Osteoblast (primary cell): Measurements from ENCODE around the gene IRF9. TPM values are rescaled to one million over a fixed set of nuclear protein-coding genes. Genes with fewer than 3 reads are reported as not detected.
"Not testable (repeated sequence)": the region's sequence is repeated elsewhere in the genome, so short reads cannot be mapped to it uniquely, and the experiment has no call there.

ENCODE experiments used
- DNase-seq: peaks from one replicate; pipeline ENCODE4 v3.0.0; 2011; ENCODE audit warnings: low spot score, mixed read lengths; ENCODE audit not compliant: insufficient read length; ENCODE audit errors: missing footprints
- H2AFZ ChIP-seq: 2 replicates; pipeline ENCODE4 v1.6.0; 2011; ENCODE audit warnings: mild to moderate bottlenecking, low read length
- H3K27ac ChIP-seq: 2 replicates; pipeline ENCODE4 v1.5.1; 2011; ENCODE audit warnings: mild to moderate bottlenecking, low read depth, low read length, moderate library complexity
- H3K27me3 ChIP-seq: 2 replicates; pipeline ENCODE4 v1.6.0; 2012; ENCODE audit warnings: mild to moderate bottlenecking, control low read depth, inconsistent platforms, low read length, moderate library complexity; ENCODE audit not compliant: insufficient read depth
- H3K36me3 ChIP-seq: 2 replicates; pipeline ENCODE4 v1.5.1; 2011; ENCODE audit warnings: mild to moderate bottlenecking, low read length, control low read depth, moderate library complexity; ENCODE audit not compliant: insufficient read depth
- H3K4me1 ChIP-seq: 2 replicates; pipeline ENCODE4 v1.5.1; 2011; ENCODE audit warnings: mild to moderate bottlenecking, low read length, control low read depth, moderate library complexity; ENCODE audit not compliant: insufficient read depth
- H3K4me2 ChIP-seq: 2 replicates; pipeline ENCODE4 v1.6.0; 2011; ENCODE audit warnings: mild to moderate bottlenecking, low read length; ENCODE audit not compliant: insufficient read depth
- H3K4me3 ChIP-seq: fragments of 200-600 bp; sonication (generic); 3 replicates; pipeline ENCODE4 v1.5.1; 2012; ENCODE audit warnings: mild to moderate bottlenecking, low read length, inconsistent platforms; ENCODE audit not compliant: insufficient read depth
- H3K79me2 ChIP-seq: 2 replicates; pipeline ENCODE4 v1.6.0; 2012; ENCODE audit warnings: mild to moderate bottlenecking, low read length, control low read depth, inconsistent platforms; ENCODE audit not compliant: insufficient read depth
- H3K9me3 ChIP-seq: 2 replicates; pipeline ENCODE4 v1.5.1; 2011; ENCODE audit warnings: low read depth, low read length, control low read depth
- H4K20me1 ChIP-seq: 2 replicates; pipeline ENCODE4 v1.6.0; 2012; ENCODE audit warnings: mild to moderate bottlenecking, low read length, control low read depth; ENCODE audit not compliant: insufficient read depth
- total RNA-seq: library from RNA; depleted of rRNA; stranded (reverse); fragments of >200 nt; gene quantifications from 2 replicates; pipeline ENCODE4 v1.2.3, GENCODE V29; 2012
- TF ChIP-seq, protein P1 (sequence below): IDR thresholded peaks from 2 replicates; pipeline ENCODE4 v1.5.1; 2011; ENCODE audit warnings: mild to moderate bottlenecking, low read depth, low read length, moderate library complexity; ENCODE audit errors: extremely low read depth

The IRF9 gene
- total RNA-seq, 1 donor, result 117 TPM

DNA sequence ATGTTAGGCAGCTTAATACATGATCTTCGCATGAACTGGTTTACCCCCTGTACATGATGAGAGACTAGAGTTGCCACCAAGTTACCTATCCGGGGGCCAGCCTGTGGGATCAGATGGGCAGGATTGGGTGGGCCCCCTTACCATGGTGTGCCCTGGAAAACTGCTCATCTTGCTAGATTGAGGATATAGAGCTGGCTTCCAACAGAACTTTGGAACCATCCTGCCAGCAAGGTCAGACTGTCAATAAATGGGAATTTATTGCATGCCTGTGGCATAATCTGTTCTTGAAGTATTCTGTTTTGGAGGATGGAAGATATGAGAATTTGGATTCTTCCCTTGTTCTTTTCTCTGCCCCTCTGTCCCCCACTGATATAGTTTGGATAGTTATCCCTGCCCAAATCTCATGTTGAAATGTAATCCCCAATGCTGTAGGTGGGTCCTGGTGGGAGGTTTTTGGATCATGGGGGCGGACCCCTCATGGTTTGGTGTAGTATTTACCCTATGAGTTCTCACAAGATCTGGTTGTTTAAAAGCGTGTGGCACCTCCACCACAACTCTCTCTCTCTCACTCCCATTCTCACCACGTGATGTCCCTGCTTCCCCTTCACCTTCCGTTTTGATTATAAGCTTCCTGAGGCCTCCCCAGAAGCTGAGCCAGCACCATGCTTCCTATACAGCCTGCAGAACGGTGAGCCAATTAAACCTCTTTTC is 37.9 kb downstream of the IRF9 start:
- Histone ChIP-seq H3K4me2 (no peak overlapping the region), H3K27me3 (no peaks in the 10 kb centered on the region), H3K27ac (no peak overlapping the region), H2AFZ (no peak overlapping the region), H3K36me3 (peaks cover 15% of the 10 kb centered on the region), H3K4me3 (no peak overlapping the region), H3K79me2 (peaks cover 43% of the 10 kb centered on the region), H4K20me1 (no peaks in the 10 kb centered on the region), H3K9me3 (no peaks in the 10 kb centered on the region), H3K4me1 (peaks cover 19% of the 10 kb centered on the region)
- TF ChIP-seq, protein P1, sequence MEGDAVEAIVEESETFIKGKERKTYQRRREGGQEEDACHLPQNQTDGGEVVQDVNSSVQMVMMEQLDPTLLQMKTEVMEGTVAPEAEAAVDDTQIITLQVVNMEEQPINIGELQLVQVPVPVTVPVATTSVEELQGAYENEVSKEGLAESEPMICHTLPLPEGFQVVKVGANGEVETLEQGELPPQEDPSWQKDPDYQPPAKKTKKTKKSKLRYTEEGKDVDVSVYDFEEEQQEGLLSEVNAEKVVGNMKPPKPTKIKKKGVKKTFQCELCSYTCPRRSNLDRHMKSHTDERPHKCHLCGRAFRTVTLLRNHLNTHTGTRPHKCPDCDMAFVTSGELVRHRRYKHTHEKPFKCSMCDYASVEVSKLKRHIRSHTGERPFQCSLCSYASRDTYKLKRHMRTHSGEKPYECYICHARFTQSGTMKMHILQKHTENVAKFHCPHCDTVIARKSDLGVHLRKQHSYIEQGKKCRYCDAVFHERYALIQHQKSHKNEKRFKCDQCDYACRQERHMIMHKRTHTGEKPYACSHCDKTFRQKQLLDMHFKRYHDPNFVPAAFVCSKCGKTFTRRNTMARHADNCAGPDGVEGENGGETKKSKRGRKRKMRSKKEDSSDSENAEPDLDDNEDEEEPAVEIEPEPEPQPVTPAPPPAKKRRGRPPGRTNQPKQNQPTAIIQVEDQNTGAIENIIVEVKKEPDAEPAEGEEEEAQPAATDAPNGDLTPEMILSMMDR, result no peak
- DNase-seq, result peak; percentile 38

DNA sequence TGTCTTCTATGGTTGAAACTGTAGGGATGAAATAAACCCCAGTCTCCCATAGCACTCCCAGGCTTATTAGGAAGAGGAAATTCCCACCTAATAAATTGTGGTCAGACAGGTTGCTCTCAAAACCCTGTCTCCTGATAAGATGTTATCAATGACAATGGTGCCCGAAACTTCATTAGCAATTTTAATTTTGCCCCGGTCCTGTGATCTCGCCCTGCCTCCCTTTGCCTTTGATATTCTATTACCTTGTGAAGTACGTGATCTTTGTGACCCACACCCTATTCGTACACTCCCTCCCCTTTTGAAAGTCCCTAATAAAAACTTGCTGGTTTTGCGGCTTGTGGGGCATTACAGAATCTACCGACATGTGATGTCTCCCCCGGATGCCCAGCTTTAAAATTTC is 41.5 kb downstream of the IRF9 start:
- not testable (repeated sequence) for H3K27ac ChIP-seq, H4K20me1 ChIP-seq, H3K4me3 ChIP-seq, H3K27me3 ChIP-seq, H3K4me2 ChIP-seq, H2AFZ ChIP-seq, H3K4me1 ChIP-seq, DNase-seq, H3K9me3 ChIP-seq
- H3K36me3 ChIP-seq, result peaks cover 40% of the 10 kb centered on the region
- peaks cover 17% of the 10 kb centered on the region for H3K79me2 ChIP-seq

DNA sequence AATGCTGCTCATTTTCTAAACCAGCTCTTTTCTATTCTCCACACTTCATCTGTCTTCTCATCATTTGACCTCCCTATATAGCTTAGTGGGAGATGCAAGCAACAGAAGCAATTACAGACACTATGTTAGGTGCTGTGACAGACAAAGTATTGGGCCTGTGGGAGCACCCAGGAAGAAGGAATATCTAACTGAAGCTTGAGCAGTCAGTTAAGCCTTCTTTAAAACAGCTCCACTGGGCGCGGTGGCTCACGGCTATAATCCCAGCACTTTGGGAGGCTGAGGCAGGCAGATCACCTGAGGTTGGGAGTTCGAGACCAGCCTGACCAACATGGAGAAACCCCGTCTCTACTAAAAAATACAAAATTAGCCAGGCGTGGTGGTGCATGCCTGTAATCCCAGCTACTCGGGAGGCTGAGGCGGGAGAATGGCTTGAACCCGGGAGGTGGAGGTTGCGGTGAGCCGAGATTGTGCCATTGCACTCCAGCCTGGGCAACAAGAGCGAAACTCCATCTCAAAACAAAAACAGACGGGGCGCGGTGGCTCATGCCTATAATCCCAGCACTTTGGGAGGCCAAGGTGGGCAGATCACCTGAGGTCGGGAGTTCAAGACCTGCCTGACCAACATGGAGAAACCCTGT is 42.3 kb downstream of the IRF9 start:
- H3K27me3 ChIP-seq, H3K4me3 ChIP-seq, H4K20me1 ChIP-seq, H3K9me3 ChIP-seq, H3K27ac ChIP-seq, H3K4me2 ChIP-seq, H2AFZ ChIP-seq, H3K4me1 ChIP-seq: not testable (repeated sequence)
- Histone ChIP-seq H3K36me3 (peaks cover 48% of the 10 kb centered on the region), H3K79me2 (peaks cover 20% of the 10 kb centered on the region)
- DNase-seq, result peak; percentile 21

DNA sequence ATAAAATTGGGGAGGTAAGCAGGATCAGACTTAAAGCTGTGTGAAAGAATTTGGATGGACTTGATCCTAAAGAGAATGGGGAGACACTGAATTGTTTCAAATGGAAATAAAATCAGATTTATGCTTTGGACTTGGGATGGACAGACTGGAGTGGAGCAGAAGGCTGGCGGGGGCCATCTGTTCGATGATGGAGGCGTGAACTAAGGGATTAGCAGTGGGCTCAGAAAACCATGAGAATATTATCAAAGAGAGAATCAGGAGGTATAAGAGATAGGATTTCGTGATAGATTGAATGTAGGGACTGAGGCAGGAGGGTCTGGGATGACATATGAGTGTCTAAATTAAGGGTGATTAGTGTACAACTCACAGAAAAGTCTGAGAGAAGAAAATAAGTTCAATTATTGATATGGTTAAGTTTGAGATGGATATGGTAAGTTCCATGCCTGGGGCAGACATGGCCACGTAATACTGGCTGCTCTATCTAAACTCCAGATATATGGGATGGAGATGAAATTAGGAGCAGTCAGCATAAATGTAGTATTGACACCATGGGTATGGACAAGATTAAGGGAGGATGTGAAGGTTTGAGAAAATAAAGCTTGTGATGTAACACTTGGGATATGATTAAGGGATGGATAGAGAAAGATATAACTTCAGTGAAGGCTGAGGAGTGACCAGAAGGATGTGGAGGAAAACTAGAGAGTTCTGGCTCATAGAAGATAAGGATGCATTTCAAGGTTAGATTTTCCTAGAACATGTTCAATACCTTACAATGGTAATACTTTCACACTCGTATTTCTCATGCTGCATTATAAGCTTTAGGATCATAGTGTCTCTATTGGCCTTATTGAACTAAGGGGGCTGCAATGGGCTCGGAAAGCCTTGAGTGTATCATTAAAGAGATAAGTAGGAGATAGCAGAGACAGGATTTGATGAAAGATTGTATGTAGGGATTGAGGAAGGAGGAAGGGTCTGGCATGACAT is 43.4 kb downstream of the IRF9 start:
- no peaks in the 10 kb centered on the region for H3K4me1 ChIP-seq
- no peak overlapping the region for H3K4me2 ChIP-seq
- H3K4me3 ChIP-seq, result no peak overlapping the region
- peaks cover 56% of the 10 kb centered on the region for H3K36me3 ChIP-seq
- H4K20me1 ChIP-seq, result no peaks in the 10 kb centered on the region
- peaks cover 16% of the 10 kb centered on the region for H3K79me2 ChIP-seq
- peak; percentile 18 for DNase-seq
- H3K9me3 ChIP-seq, result no peaks in the 10 kb centered on the region
- TF ChIP-seq, protein P1, result no peak
- H2AFZ ChIP-seq, result no peak overlapping the region
- no peak overlapping the region for H3K27ac ChIP-seq
- H3K27me3 ChIP-seq, result no peaks in the 10 kb centered on the region
